HG03064 (cell line): Measurements from ENCODE around the gene ZNF287.
"Not testable (repeated sequence)": the region's sequence is repeated elsewhere in the genome, so short reads cannot be mapped to it uniquely, and the experiment has no call there.

Source experiments
- ATAC-seq: cut with Tn5 transposase; IDR thresholded peaks from one replicate; pipeline ENCODE4 v1.9.1; 2021; ENCODE audit warnings: low read depth; ENCODE audit not compliant: unreplicated experiment

Gene ZNF287

GRCh38 chr17:16568541-16569357, at the start of gene ZNF287:
ZNF287 (minus strand) TSS chr17:16569204; CDS start chr17:16567731, 1,473 bp downstream.
- ATAC-seq: peak; percentile 88

- no peak for ATAC-seq
These were observed 48.6 kb upstream of the ZNF287 start for GRCh38 chr17:16617481-16618060.

- no peak for ATAC-seq
These were observed 30.5 kb upstream of the ZNF287 start for GRCh38 chr17:16599537-16599936.

GRCh38 chr17:16593356-16594102, 24.5 kb upstream of the ZNF287 start:
- no peak for ATAC-seq

- peak; percentile 78 for ATAC-seq
These were observed 20.3 kb upstream of the ZNF287 start for GRCh38 chr17:16589097-16589969.

GRCh38 chr17:16585796-16586195, 16.8 kb upstream of the ZNF287 start:
- ATAC-seq: no peak

GRCh38 chr17:16584273-16584995, 15.4 kb upstream of the ZNF287 start:
- no peak for ATAC-seq

- ATAC-seq: no peak
These were observed 14.8 kb upstream of the ZNF287 start for GRCh38 chr17:16583781-16584180.

GRCh38 chr17:16573466-16573865, 4.5 kb upstream of the ZNF287 start:
- ATAC-seq: no peak

GRCh38 chr17:16569358-16569712, 331 bp upstream of the ZNF287 start:
- peak; percentile 21 for ATAC-seq

GRCh38 chr17:16552637-16553045, 16.4 kb downstream of the ZNF287 start:
- no peak for ATAC-seq

GRCh38 chr17:16551878-16552636, 16.9 kb downstream of the ZNF287 start:
- ATAC-seq: no peak

GRCh38 chr17:16537130-16537458, 31.9 kb downstream of the ZNF287 start:
- ATAC-seq: no peak

GRCh38 chr17:16534236-16534635, 34.8 kb downstream of the ZNF287 start:
- ATAC-seq: no peak

- no peak for ATAC-seq
These were observed 39.1 kb downstream of the ZNF287 start for GRCh38 chr17:16529906-16530305.

- ATAC-seq: no peak
These were observed 41.7 kb downstream of the ZNF287 start for GRCh38 chr17:16527298-16527697.

- not testable (repeated sequence) for ATAC-seq
These were observed 43.4 kb downstream of the ZNF287 start for GRCh38 chr17:16525556-16525955.

GRCh38 chr17:16521070-16521727, 47.8 kb downstream of the ZNF287 start:
- no peak for ATAC-seq

- ATAC-seq: no peak
These were observed 50.0 kb downstream of the ZNF287 start for GRCh38 chr17:16519021-16519420.
